AG08395 (cell line): ENCODE results near the gene OR6C2.
"Not testable (repeated sequence)": the region's sequence is repeated elsewhere in the genome, so short reads cannot be mapped to it uniquely, and the experiment has no call there.

ENCODE experiments used
- DNase-seq: peaks from one replicate; pipeline ENCODE4 v3.0.0; 2012; ENCODE audit warnings: mixed read lengths, low spot score

OR6C2 gene

DNA sequence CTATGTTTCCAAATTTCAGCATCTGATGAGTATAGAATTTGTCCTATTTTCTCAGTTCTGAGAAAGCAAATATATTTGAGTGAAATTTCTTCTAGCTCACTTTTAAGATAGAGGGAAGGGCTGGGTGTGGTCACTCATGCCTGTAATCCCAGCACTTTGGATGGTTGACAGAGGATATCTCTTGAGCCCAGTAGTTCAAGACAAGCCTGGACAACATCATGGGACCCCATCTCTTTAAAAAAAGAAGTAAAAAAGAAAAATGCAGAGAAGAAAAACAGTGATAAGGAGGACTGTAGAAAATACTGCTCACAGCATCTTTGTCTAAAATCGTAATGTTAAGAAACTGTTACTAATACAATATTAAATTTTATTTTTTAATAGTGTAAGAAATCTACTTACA lies 28.4 kb downstream of the OR6C2 start:
- DNase-seq = no peak

DNA sequence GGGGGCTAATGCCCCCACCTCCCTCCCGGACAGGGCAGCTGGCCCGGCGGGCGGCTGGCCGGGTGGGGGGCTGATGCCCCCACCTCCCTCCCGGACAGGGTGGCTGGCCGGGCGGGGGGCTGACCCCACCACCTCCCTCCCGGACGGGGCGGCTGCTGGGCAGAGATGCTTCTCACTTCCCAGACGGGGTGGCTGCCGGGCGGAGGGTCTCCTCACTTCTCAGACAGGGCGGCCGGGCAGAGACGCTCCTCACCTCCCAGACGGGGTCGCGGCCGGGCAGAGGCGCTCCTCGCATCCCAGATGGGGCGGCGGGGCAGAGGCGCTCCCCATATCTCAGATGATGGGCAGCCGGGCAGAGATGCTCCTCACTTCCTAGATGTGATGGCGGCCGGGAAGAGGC lies 35.3 kb downstream of the OR6C2 start:
- DNase-seq = not testable (repeated sequence)

DNA sequence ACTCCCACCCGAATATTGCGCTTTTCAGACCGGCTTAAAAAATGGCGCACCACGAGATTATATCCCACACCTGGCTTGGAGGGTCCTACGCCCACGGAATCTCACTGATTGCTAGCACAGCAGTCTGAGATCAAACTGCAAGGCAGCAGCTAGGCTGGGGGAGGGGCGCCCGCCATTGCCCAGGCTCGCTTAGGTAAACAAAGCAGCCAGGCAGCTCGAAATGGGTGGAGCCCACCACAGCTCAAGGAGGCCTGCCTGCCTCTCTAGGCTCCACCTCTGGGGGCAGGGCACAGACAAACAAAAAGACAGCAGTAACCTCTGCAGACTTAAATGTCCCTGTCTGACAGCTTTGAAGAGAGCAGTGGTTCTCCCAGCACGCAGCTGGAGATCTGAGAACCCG lies 40.4 kb downstream of the OR6C2 start:
- DNase-seq = not testable (repeated sequence)

DNA sequence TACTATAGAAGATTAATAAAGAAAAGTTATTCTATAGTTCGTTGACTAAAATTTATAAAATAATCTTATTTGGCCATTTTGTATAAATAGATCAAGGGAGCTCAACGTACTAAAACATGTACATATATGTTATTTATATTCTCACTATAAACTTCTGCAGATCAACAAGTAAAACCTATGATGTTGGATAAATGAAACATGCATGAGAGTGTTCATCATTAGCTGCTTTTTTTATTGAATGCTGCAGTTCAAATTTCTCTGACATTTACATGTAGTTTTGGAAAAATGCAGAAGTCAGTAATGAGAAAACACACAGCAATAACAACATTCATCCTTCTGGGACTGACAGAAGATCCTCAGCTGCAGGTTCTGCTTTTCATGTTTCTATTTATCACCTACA lies 48.2 kb downstream of the OR6C2 start, which contains the start of gene OR6C68:
Gene OR6C68, plus strand, starts transcription at position 301 of the 400 bp plus-strand sequence. Its CDS starts 0 bp downstream, at position 301.
- no peak for DNase-seq

DNA sequence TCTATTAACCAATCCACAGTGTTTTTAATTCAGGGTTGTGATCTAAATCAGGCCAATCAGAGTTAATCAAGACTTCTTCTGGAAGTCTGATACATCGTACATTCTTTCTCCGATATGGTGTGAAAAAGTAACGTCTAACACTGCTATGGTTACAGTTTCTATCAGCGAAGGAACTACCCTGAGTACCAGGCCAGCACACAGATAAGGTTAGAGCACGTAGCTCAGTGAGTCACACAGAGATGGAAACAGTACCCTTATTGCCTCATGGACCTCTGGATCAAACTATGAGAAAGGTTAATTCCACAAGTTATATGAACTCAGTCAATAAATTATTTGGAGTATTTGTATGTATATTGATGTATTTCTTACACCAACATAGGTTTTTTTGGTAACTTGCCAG lies 51.6 kb downstream of the OR6C2 start:
- DNase-seq = no peak

DNA sequence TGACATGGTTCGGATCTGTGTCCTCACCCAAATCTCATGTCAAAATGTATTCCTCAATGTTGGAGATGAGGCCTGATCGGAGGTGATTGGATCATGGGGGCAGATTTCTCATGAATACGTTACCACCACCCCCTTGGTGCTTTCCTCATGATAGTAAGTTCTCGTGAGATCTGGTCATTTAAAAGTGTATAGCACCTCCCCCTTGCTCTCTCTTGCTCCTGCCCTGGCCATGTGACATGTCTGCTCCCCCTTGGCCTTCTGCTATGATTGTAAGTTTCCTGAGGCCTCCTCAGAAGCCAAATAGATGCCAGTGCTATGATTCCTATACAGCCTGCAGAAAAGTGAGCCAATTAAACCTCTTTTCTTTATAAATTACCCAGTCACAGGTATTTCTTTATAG lies 55.4 kb downstream of the OR6C2 start:
- DNase-seq = no peak

DNA sequence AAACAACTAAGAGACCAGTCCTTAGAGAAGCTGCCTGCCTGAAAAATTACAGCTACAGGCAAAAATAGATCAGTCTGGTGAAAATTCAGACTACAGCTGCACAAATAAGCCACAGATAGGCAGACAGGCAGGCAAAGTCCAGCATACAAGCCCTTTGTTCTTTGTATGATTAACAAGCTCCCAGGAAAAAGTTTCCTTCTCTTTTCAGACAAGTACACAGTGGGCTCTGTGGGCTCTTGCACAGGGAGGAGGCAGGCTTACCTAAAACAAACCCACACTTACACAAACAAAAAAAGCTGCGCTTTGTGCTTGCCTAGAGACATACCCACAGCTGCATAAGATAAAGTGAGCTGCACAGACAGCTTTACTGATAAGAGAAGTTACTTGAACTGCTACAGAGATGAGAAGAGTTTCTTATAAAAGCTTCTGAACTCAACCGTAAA lies 56.0 kb downstream of the OR6C2 start:
- DNase-seq = no peak

DNA sequence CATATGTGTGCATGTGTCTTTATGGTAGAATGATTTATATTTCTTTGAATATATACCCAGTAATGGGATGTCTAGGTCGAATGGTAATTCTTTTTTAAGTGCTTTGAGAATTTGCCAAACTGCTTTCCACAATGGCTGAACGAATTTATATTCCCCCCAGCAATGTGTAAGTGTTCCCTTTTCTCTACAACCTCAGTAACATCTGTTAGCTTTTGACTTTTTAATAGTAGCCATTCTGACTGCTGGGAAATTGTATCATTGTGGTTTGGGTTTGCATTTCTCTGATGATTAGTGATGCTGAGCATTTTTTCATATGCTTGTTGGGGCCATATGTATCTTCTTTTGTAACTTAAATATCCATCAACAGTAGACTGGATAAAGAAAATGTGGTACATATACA lies 57.7 kb downstream of the OR6C2 start:
- DNase-seq = no peak
